Medulla oblongata (tissue), 1 donor: Measurements from ENCODE around the gene HERC2.
"Not testable (repeated sequence)": the region's sequence is repeated elsewhere in the genome, so short reads cannot be mapped to it uniquely, and the experiment has no call there.

Experiments used
- DNase-seq: peaks from one replicate; pipeline ENCODE4 v3.0.0-alpha.2; 2015; ENCODE audit errors: extremely low spot score

Gene HERC2

DNA sequence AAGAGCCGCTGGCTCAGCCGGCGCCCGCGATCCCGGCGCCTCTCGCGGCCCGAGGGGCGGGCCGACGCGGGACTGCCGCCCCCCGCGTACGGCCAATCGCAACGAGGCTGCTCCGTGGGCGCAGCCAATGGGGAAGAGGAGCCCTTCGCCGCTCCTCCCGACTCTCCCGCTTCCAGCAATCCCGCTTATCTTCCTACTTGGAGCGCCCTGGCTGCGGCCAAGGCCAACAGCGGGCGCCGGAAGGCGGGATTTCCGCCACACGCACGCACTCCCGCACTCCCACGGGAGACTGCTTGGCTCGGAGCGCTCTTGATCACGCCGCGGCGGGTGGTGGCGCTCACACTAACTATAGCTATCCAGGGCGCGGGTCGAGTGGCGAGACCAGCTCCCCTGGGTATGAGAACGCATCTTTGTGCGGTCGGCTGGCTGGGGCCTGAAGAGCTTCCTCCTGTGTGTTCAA is at the start of gene HERC2:
HERC2 (minus strand) TSS at position 51 of the 460 bp plus-strand sequence. CDS start 746 bp downstream, outside the sequence.
- not testable (repeated sequence) for DNase-seq

- not testable (repeated sequence) for DNase-seq
These were observed 43.5 kb upstream of the HERC2 start for GRCh38 chr15:28365502-28365901.

DNA sequence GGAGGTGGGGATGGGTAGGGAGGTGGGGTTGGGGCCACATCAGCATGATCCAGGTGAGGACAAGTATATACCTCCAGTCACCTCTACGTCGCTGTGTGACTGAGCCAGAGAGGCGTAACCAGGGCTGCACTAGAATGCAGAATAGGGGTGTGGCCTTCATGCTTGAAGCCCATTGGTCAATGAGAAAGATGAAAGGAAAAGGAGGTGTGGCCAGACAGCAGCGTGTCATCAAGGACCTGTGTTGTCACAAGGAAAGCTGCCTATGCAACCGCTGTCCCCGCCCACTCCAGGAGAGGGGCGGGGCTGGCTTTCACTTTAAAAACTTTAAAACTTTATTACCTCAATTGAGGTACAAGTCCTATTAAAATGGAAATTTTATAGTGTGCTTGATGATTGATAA is 36.0 kb upstream of the HERC2 start, which contains the start of gene GOLGA6L24:
GOLGA6L24 (minus strand) TSS at position 101 of the 400 bp plus-strand sequence; CDS start at position 40, 61 bp downstream.
- DNase-seq, result not testable (repeated sequence)

GRCh38 chr15:28321358-28322078 is 461 bp downstream of the HERC2 start:
- not testable (repeated sequence) for DNase-seq

- not testable (repeated sequence) for DNase-seq
These were observed 2.3 kb downstream of the HERC2 start for GRCh38 chr15:28319725-28320124.

- DNase-seq, result not testable (repeated sequence)
These were observed 3.2 kb downstream of the HERC2 start for GRCh38 chr15:28318828-28319227.

GRCh38 chr15:28318122-28318521 is 3.9 kb downstream of the HERC2 start:
- DNase-seq, result not testable (repeated sequence)

- DNase-seq, result not testable (repeated sequence)
These were observed 5.0 kb downstream of the HERC2 start for GRCh38 chr15:28316958-28317357.

DNA sequence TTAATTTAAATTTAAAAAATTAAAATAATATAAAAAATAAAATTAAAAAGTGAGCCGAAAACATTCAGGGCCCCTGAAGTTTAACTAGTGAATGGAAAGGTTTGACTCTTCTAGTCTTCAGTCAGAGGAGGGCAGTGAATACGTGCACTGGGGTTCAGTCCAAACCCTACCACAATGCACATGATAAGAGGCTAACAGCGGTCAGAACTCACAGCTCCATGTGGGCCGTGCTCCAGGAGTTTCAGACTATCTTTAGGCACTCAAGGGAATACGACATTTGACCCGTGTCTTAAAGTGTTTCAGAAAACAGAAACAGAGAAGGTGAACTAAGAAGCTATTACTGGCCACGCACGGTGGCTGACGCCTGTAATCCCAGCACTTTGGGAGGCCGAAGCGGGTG is 11.5 kb downstream of the HERC2 start:
- DNase-seq, result not testable (repeated sequence)

- not testable (repeated sequence) for DNase-seq
These were observed 13.3 kb downstream of the HERC2 start for GRCh38 chr15:28308718-28309117.

DNA sequence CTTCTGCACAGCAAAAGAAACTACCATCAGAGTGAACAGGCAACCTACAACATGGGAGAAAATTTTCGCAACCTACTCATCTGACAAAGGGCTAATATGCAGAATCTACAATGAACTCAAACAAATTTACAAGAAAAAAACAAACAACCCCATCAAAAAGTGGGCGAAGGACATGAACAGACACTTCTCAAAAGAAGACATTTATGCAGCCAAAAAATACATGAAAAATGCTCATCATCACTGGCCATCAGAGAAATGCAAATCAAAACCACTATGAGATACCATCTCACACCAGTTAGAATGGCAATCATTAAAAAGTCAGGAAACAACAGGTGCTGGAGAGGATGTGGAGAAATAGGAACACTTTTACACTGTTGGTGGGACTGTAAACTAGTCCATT is 16.3 kb downstream of the HERC2 start:
- DNase-seq, result not testable (repeated sequence)

DNA sequence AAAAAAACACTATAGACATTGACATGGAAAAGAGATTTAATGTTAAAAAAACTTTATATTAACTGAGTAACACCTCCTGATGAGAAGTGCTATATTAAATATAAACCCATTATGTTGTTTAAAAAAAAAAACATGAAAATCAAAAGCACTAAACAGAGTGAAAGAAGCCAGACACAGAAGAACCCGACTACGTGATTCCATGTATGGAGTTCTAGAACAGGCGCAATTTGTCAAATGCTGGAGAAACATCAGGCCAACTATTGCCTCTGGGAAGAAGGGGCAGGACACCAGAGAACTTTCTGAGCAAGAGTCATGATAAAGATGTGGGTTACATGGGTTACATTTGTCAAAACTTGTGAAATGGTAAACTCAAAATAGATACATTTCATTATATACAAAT is 24.5 kb downstream of the HERC2 start:
- not testable (repeated sequence) for DNase-seq

- not testable (repeated sequence) for DNase-seq
These were observed 25.2 kb downstream of the HERC2 start for GRCh38 chr15:28296814-28297213.

GRCh38 chr15:28295009-28295563 is 26.9 kb downstream of the HERC2 start:
- DNase-seq, result not testable (repeated sequence)

GRCh38 chr15:28294560-28294959 is 27.4 kb downstream of the HERC2 start:
- DNase-seq, result not testable (repeated sequence)

DNA sequence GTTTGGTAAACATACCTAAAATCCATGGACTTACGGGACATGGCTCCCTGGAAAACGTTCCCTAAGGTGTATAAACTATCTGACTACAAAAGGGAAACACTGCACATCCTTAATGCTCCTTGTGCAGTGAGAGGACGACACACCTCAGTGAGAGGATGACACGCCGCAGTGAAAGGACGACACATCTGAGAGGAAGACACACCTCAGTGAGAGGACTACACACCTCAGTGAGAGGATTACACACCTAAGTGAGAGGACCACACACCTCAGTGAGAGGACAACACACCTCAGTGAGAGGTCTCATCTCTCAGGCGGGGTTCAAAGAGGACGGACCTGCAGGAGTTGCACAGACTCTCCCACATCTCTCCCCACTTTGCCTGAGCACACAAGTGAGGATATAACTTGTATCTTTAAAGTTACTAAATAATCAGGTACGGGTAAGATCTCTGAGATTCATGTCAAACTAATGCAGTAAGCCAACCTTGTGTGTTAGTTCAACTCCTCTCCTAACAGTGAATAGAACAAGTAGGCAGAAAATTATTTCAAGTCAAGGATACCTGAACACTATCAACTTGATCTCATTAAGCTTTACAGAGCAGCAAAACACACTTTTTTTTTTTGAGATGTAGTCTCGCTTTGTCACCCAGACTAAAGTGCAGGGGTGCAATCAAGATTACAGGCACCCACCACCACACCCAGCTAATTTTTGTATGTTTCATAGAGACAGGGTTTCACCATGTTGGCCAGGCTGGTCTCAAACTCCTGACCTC is 32.1 kb downstream of the HERC2 start:
- no peak for DNase-seq

DNA sequence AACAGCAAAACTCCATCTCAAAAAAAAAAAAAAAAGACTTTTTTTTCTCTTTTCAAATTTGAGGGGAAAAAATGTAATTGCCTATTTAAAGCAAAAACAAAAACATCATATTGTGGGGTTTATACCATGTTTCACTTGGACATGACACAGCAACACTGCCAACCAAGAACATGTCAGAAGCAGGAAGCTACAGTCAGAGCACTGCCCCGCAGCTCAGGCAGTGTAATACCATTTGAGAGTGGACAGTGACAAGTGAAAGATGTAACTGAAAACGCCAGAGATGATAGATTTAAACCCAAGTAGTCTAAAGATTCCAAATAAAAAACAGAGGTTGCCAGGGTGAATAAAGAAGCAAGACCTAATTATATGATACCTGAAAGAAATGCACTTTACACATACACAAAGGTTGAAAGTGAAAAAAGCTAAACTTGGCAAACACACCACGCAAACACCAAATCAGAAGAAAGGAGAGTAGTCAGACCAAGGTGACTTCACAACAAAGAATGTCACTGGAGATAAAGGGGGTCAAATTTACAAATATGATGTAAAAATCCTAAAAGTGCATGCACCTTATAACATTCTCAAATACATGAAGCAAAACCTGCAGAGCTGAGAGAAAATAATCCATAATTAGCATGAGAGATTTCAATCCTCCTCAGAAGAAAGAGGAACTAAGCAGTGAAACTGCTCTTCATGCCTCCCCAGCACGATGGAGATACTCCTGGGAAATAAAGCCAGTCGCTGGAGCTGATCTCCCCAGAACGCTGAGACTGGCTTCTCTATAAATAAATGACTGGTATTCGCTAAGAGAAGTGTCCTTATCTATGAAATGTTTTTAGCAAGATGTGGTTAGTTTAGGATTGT is 32.9 kb downstream of the HERC2 start:
- not testable (repeated sequence) for DNase-seq

GRCh38 chr15:28286659-28287058 is 35.3 kb downstream of the HERC2 start:
- DNase-seq, result not testable (repeated sequence)

GRCh38 chr15:28286031-28286430 is 35.9 kb downstream of the HERC2 start:
- no peak for DNase-seq

GRCh38 chr15:28281876-28282275 is 40.1 kb downstream of the HERC2 start:
- DNase-seq, result no peak

GRCh38 chr15:28274635-28275034 is 47.3 kb downstream of the HERC2 start:
- DNase-seq, result no peak
